ENCODE results near the gene HOXC4.

DNA sequence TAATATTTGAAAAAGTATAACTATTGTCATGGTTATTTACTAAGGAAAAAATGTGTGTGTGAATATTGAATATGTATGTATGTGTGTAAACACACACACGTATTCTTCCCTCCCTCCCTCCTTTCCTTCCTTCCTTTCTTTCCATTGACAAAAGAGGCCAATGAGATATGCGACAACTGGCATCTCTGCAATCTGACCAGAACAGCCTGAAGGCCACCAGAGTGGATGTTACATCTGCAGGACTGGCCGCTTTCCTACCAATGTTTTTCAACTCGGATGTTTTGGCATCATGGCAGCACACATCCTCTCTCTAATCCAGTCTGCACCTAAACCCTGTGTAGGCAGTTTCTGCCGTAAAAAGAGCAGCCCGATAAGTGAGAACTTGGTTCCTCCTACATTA lies 20.7 kb downstream of the HOXC4 start:
- TF ChIP-seq, protein P1, sequence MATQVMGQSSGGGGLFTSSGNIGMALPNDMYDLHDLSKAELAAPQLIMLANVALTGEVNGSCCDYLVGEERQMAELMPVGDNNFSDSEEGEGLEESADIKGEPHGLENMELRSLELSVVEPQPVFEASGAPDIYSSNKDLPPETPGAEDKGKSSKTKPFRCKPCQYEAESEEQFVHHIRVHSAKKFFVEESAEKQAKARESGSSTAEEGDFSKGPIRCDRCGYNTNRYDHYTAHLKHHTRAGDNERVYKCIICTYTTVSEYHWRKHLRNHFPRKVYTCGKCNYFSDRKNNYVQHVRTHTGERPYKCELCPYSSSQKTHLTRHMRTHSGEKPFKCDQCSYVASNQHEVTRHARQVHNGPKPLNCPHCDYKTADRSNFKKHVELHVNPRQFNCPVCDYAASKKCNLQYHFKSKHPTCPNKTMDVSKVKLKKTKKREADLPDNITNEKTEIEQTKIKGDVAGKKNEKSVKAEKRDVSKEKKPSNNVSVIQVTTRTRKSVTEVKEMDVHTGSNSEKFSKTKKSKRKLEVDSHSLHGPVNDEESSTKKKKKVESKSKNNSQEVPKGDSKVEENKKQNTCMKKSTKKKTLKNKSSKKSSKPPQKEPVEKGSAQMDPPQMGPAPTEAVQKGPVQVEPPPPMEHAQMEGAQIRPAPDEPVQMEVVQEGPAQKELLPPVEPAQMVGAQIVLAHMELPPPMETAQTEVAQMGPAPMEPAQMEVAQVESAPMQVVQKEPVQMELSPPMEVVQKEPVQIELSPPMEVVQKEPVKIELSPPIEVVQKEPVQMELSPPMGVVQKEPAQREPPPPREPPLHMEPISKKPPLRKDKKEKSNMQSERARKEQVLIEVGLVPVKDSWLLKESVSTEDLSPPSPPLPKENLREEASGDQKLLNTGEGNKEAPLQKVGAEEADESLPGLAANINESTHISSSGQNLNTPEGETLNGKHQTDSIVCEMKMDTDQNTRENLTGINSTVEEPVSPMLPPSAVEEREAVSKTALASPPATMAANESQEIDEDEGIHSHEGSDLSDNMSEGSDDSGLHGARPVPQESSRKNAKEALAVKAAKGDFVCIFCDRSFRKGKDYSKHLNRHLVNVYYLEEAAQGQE (IDR thresholded peaks at IDR 0.05) = no peak
- no peak for TF ChIP-seq EP300 (IDR thresholded peaks at IDR 0.05)
- TF ChIP-seq ESRRA (IDR thresholded peaks at IDR 0.05; ENCODE audit: borderline replicate concordance, low read length) = no peak
- TF ChIP-seq, protein P2, sequence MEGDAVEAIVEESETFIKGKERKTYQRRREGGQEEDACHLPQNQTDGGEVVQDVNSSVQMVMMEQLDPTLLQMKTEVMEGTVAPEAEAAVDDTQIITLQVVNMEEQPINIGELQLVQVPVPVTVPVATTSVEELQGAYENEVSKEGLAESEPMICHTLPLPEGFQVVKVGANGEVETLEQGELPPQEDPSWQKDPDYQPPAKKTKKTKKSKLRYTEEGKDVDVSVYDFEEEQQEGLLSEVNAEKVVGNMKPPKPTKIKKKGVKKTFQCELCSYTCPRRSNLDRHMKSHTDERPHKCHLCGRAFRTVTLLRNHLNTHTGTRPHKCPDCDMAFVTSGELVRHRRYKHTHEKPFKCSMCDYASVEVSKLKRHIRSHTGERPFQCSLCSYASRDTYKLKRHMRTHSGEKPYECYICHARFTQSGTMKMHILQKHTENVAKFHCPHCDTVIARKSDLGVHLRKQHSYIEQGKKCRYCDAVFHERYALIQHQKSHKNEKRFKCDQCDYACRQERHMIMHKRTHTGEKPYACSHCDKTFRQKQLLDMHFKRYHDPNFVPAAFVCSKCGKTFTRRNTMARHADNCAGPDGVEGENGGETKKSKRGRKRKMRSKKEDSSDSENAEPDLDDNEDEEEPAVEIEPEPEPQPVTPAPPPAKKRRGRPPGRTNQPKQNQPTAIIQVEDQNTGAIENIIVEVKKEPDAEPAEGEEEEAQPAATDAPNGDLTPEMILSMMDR (IDR thresholded peaks at IDR 0.05) = no peak
- TF ChIP-seq SMC3 (IDR thresholded peaks at IDR 0.05) = no peak
- no peak for TF ChIP-seq POLR2A (IDR thresholded peaks at IDR 0.05; ENCODE audit: low read length)
- no peak for TF ChIP-seq TP53 (CRISPR knock-in tag; IDR thresholded peaks at IDR 0.05)
- no peak for TF ChIP-seq PHF8 (IDR thresholded peaks at IDR 0.05; ENCODE audit: borderline replicate concordance, low read depth)

All from A549 (cell line).